Measurements from ENCODE around the gene RASGRF2.

Gene RASGRF2

DNA sequence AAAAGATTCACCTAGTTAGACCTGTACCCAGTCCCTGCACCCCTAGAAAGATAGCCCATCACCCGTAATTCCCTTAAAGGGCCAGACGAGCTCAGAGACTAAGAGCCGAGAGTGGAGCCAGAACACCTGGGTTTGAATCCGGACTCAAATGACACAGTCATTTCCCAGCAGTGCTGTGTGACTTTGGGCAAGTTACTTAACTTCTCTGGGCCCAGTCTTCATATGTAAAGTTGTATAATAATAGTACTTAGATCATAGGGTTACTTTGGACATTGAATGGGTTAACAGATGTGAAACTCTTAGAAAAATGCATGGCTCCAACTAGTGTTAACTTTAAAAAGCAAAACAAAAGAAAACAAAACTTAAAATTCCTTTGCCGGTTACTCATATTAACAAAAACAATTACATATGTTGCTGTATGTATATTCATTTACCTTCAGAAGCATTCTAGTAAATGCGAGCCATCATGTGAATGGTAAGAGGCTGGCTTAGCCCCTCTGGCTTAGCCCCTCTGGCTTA lies 40.4 kb upstream of the RASGRF2 start:
- ChIA-PET POLR2A (no interaction called here), CTCF (no interaction called here)
- DNase-seq (ENCODE audit: extremely low spot score): no peak
- TF ChIP-seq ZNF384 (IDR thresholded peaks at IDR 0.05) (no peak), FOXK2 (IDR thresholded peaks at IDR 0.05) (no peak), ELF4 (IDR thresholded peaks at IDR 0.05) (no peak), SUZ12 (IDR thresholded peaks at IDR 0.05) (no peak), BHLHE40 (IDR thresholded peaks at IDR 0.05; ENCODE audit: borderline replicate concordance) (no peak), SP1 (IDR thresholded peaks at IDR 0.05) (no peak), HDGF (IDR thresholded peaks at IDR 0.05; ENCODE audit: borderline replicate concordance) (no peak), ARNT (IDR thresholded peaks at IDR 0.05) (no peak)

DNA sequence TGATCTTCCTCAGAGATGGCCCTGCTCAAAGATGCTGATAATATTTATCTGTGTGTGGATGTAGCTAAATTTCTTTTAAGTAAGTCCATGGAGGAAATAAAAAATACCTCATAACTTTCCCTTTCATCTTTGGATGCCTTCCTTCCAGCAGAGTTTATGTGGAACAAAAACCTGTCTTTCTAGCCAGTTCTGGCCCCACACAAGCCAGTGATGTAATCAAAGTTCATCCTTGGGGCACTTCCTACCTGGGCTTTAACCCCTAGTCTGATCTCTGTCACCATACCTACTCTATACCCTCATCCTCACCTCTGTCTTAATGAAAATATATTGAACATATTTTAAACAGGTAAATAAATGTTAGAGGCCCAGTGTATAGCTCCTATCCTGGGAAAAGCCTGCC lies 39.8 kb upstream of the RASGRF2 start:
- no peak for DNase-seq (ENCODE audit: extremely low spot score)
- ChIA-PET POLR2A (no interaction called here), CTCF (no interaction called here)
- TF ChIP-seq, protein P1, sequence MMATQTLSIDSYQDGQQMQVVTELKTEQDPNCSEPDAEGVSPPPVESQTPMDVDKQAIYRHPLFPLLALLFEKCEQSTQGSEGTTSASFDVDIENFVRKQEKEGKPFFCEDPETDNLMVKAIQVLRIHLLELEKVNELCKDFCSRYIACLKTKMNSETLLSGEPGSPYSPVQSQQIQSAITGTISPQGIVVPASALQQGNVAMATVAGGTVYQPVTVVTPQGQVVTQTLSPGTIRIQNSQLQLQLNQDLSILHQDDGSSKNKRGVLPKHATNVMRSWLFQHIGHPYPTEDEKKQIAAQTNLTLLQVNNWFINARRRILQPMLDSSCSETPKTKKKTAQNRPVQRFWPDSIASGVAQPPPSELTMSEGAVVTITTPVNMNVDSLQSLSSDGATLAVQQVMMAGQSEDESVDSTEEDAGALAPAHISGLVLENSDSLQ (IDR thresholded peaks at IDR 0.05): no peak
- TF ChIP-seq BHLHE40 (IDR thresholded peaks at IDR 0.05; ENCODE audit: borderline replicate concordance) (no peak), NFRKB (IDR thresholded peaks at IDR 0.05) (no peak), FOXK2 (IDR thresholded peaks at IDR 0.05) (no peak), L3MBTL2 (conservative IDR thresholded peaks at IDR 0.05) (no peak), FOXA1 (IDR thresholded peaks at IDR 0.05) (no peak), HDGF (IDR thresholded peaks at IDR 0.05; ENCODE audit: borderline replicate concordance) (no peak), FOXM1 (IDR thresholded peaks at IDR 0.05; ENCODE audit: borderline replicate concordance) (no peak), ZNF384 (IDR thresholded peaks at IDR 0.05) (no peak)

DNA sequence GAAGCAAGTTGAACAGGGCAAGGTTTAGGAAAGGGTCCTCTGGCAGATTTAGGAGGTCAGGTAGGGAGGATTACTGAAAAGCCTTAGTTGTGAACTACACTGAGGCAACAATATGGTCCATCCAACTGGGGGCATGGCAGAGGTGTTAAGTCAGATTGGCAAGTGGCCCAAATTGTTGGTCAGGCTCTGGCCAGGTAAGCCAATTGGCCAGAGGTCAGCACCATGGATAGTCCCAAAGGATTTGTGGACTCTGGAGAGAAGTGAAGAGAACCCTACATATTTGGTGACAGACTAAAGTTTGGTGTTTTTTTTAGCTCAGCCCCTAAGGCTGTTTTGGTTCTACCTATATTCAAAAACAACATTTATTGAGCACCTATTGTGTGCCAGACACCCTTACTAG lies 39.1 kb upstream of the RASGRF2 start:
- DNase-seq (ENCODE audit: extremely low spot score): no peak
- POLR2A ChIA-PET: no interaction called here
- TF ChIP-seq FOXM1 (IDR thresholded peaks at IDR 0.05; ENCODE audit: borderline replicate concordance) (no peak), SUZ12 (IDR thresholded peaks at IDR 0.05) (no peak), BHLHE40 (IDR thresholded peaks at IDR 0.05; ENCODE audit: borderline replicate concordance) (no peak), NFRKB (IDR thresholded peaks at IDR 0.05) (no peak), ZNF384 (IDR thresholded peaks at IDR 0.05) (no peak), FOXK2 (IDR thresholded peaks at IDR 0.05) (no peak), ELF4 (IDR thresholded peaks at IDR 0.05) (no peak), FOXA1 (IDR thresholded peaks at IDR 0.05) (no peak), TARDBP (IDR thresholded peaks at IDR 0.05) (no peak), LEF1 (IDR thresholded peaks at IDR 0.05; ENCODE audit: borderline replicate concordance) (no peak), ARNT (IDR thresholded peaks at IDR 0.05) (no peak), HDGF (IDR thresholded peaks at IDR 0.05; ENCODE audit: borderline replicate concordance) (no peak), L3MBTL2 (conservative IDR thresholded peaks at IDR 0.05) (no peak), SP1 (IDR thresholded peaks at IDR 0.05) (no peak), CTBP1 (IDR thresholded peaks at IDR 0.05; ENCODE audit: borderline replicate concordance) (no peak)
- TF ChIP-seq, protein P1 (IDR thresholded peaks at IDR 0.05): no peak
- CTCF ChIA-PET: interaction anchor here (0.6 kb wide), 1 partner anchor 47 kb away, joined by 4 read pairs; no protein-coding TSS in a partner anchor

DNA sequence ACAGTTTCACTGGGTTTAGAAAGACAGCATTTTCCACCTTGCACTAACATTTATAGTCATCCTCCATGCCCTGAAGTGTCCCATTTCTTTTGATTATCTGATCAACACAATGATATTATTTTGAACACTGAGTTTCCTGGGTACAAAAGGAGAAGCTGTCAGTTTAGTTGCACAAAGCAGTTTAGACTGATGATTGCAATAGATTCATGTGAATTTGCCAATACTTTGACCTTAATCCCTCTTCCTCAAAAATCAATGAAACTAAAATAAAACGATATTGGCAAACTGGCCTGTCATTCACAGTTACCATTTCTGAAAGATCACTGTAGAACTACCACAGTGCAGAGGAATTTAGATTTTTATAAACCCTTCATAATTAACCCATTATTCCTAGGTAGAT lies 34.2 kb upstream of the RASGRF2 start:
- TF ChIP-seq HDGF (IDR thresholded peaks at IDR 0.05; ENCODE audit: borderline replicate concordance) (no peak), ELF4 (IDR thresholded peaks at IDR 0.05) (no peak), NFRKB (IDR thresholded peaks at IDR 0.05) (no peak), LEF1 (IDR thresholded peaks at IDR 0.05; ENCODE audit: borderline replicate concordance) (no peak), SUZ12 (IDR thresholded peaks at IDR 0.05) (no peak), ZNF384 (IDR thresholded peaks at IDR 0.05) (no peak), FOXK2 (IDR thresholded peaks at IDR 0.05) (no peak), TARDBP (IDR thresholded peaks at IDR 0.05) (no peak), CTBP1 (IDR thresholded peaks at IDR 0.05; ENCODE audit: borderline replicate concordance) (no peak), ARNT (IDR thresholded peaks at IDR 0.05) (no peak)
- CTCF ChIA-PET: no interaction called here
- DNase-seq (ENCODE audit: extremely low spot score): no peak
- POLR2A ChIA-PET: no interaction called here

DNA sequence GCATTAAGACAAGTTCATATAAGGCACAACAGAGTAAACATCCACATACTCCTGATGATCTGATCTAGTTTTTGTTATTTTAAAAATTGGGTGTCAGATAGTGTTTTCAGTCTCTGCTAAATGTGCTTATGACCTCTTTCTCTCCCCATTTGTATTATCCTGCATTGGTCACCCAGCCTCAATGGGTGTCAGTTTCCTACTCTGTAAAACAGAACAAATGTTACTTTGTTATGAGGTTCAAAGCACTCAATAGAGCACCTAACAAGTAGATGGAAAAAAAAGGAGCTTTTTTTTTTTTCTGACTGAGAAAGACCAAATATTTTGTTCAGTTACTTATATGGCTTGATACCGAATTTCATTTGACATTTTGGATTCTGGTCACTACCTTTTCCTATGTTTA lies 33.6 kb upstream of the RASGRF2 start:
- TF ChIP-seq SUZ12 (IDR thresholded peaks at IDR 0.05) (no peak), FOXM1 (IDR thresholded peaks at IDR 0.05; ENCODE audit: borderline replicate concordance) (no peak), L3MBTL2 (conservative IDR thresholded peaks at IDR 0.05) (no peak), FOXK2 (IDR thresholded peaks at IDR 0.05) (no peak)
- CTCF ChIA-PET: no interaction called here

DNA sequence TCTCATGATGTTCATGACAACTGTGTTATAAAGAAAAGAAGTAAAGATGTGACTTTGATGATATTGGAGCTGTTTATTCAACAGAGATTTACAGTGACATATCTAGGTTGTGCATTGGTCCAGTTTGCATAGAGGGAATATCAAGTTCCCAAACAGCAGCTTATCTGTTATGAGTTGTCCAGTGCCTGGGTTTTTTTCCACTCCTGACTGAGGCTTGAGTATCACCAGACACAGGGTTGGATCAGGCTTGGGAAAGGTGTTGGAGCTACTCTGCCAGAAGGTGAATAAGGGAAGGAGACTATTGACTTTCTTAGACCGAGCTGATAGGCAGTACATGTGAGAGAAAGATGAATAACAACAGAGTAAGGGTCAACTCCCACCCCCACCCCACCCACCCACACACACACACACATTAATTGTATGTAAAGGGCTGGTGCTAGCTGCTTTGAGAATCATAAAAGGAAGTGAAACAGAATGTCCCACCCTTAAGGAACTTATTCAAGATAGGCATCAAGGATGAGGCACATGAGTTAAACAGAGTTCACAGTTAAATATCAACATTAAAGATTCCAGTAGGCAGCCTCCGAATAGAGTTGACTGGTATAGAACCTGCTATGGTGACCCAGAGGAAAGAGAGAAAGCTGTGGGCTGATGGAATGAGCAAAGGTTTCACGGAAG lies 33.0 kb upstream of the RASGRF2 start:
- DNase-seq (ENCODE audit: extremely low spot score): no peak
- ChIA-PET CTCF (no interaction called here), POLR2A (no interaction called here)
- TF ChIP-seq NFRKB (IDR thresholded peaks at IDR 0.05) (no peak), TARDBP (IDR thresholded peaks at IDR 0.05) (no peak), SP1 (IDR thresholded peaks at IDR 0.05) (no peak), FOXK2 (IDR thresholded peaks at IDR 0.05) (no peak), HDGF (IDR thresholded peaks at IDR 0.05; ENCODE audit: borderline replicate concordance) (no peak), FOXA1 (IDR thresholded peaks at IDR 0.05) (no peak), SUZ12 (IDR thresholded peaks at IDR 0.05) (no peak), CTBP1 (IDR thresholded peaks at IDR 0.05; ENCODE audit: borderline replicate concordance) (no peak), LEF1 (IDR thresholded peaks at IDR 0.05; ENCODE audit: borderline replicate concordance) (no peak), ELF4 (IDR thresholded peaks at IDR 0.05) (no peak), BHLHE40 (IDR thresholded peaks at IDR 0.05; ENCODE audit: borderline replicate concordance) (no peak), ARNT (IDR thresholded peaks at IDR 0.05) (no peak), L3MBTL2 (conservative IDR thresholded peaks at IDR 0.05) (no peak), FOXM1 (IDR thresholded peaks at IDR 0.05; ENCODE audit: borderline replicate concordance) (no peak), ZNF384 (IDR thresholded peaks at IDR 0.05) (no peak)
- TF ChIP-seq, protein P1 (IDR thresholded peaks at IDR 0.05): no peak

More for the DNA sequence above, 33.6 kb upstream of the RASGRF2 start:
- POLR2A ChIA-PET: no interaction called here
- DNase-seq (ENCODE audit: extremely low spot score): no peak

All from HEK293T (cell line).